HepG2 (cell line): ENCODE results near the gene USP10. TPM values are rescaled to one million over a fixed set of nuclear protein-coding genes. Genes with fewer than 3 reads are reported as not detected.
A peak's percentile ranks its signal among the peaks of the same experiment; 100 is the strongest.

Source experiments
- ATAC-seq: fragments of 200-7000 bp; cut with Tn5 transposase; 3 replicates; pipeline ENCODE4 v1.9.1; 2020; ENCODE audit warnings: mild to moderate bottlenecking, moderate library complexity
- BruUV-seq: library from RNA; stranded (reverse); fragments of 400-500 nt; replicated peaks from 2 replicates; lab custom pipeline; 2021; lab: Mats Ljungman, UMichigan
- CTCF ChIA-PET: fragments of 300-600 bp; formaldehyde crosslinking; extraction: SDS; loops from one replicate; lab custom pipeline; 2021; ENCODE audit warnings: low total read pairs, inconsistent platforms, low intra/inter-chr PET ratio; lab: Yijun Ruan, JAX
- POLR2A ChIA-PET: fragments of 350-600 bp; sonication (Branson Sonifier 250); formaldehyde crosslinking; loops from one replicate; lab custom pipeline; 2020; ENCODE audit warnings: antibody characterized with exemption, inconsistent platforms; lab: Yijun Ruan, JAX
- DNase-seq: peaks from one replicate; pipeline ENCODE4 v3.0.0-alpha.2; 2015; ENCODE audit warnings: low spot score
- FAIRE-seq: peaks from 3 replicates; lab custom pipeline; 2011; peaks lifted over from hg19 to GRCh38; lab: Jason Lieb, UNC
- H2AFZ ChIP-seq: one replicate; pipeline ENCODE4 v1.6.1; 2011; ENCODE audit warnings: low read length, inconsistent platforms
- H3K27ac ChIP-seq: fragments of 300-600 bp; 3 replicates; pipeline ENCODE4 v1.8.0; 2011; ENCODE audit warnings: mixed run types, mild to moderate bottlenecking, mixed read lengths, low read length, inconsistent platforms; ENCODE audit not compliant: insufficient read depth; ENCODE audit errors: extremely low read length
- H3K27me3 ChIP-seq, 2 experiments: fragments of 200-600 bp in 1 of 2; 2 replicates in 1 of 2; 3 replicates in 1 of 2; pipeline versions ENCODE4 v1.6.0 to v1.8.0; 2011; ENCODE audit warnings: low read length in 2 of 2, mild to moderate bottlenecking in 2 of 2, moderate library complexity in 2 of 2, inconsistent platforms in 1 of 2; ENCODE audit not compliant: insufficient read depth in 2 of 2, control insufficient read depth in 1 of 2
- H3K36me3 ChIP-seq, 2 experiments: fragments of 200-600 bp in 1 of 2; replicated peaks in 1 of 2; 2 replicates in 1 of 2; 3 replicates in 1 of 2; pipeline versions ENCODE4 v1.5.1 to v1.8.0; 2011; ENCODE audit warnings: low read length in 2 of 2, inconsistent platforms in 1 of 2; ENCODE audit not compliant: insufficient read depth in 2 of 2, control insufficient read depth in 1 of 2
- H3K4me1 ChIP-seq: 2 replicates; pipeline ENCODE4 v1.5.1; 2012; ENCODE audit warnings: low read length, inconsistent platforms; ENCODE audit not compliant: insufficient read depth
- H3K4me2 ChIP-seq: 2 replicates; pipeline ENCODE4 v1.6.0; 2011; ENCODE audit warnings: low read depth, low read length, inconsistent platforms
- H3K4me3 ChIP-seq, 3 experiments: fragments of 200-600 bp in 1 of 3; sonication (generic), shearing (Covaris generic) in 1 of 3; replicated peaks in 1 of 3; 2 replicates each; pipeline ENCODE4 v1.5.1; 2011 to 2016; ENCODE audit warnings: low read length in 3 of 3, inconsistent platforms in 2 of 3, low read depth in 2 of 3, mild to moderate bottlenecking in 2 of 3, control low read depth in 1 of 3, mixed read lengths in 1 of 3; ENCODE audit not compliant: insufficient read depth in 1 of 3
- H3K79me2 ChIP-seq: one replicate; pipeline ENCODE4 v1.6.1; 2011; ENCODE audit warnings: low read length, inconsistent platforms; ENCODE audit not compliant: insufficient read depth
- H3K9ac ChIP-seq: 2 replicates; pipeline ENCODE4 v1.6.0; 2011; ENCODE audit warnings: mild to moderate bottlenecking, low read depth, low read length, inconsistent platforms; ENCODE audit not compliant: insufficient read depth
- H3K9me3 ChIP-seq: 2 replicates; pipeline ENCODE4 v1.5.1; 2012; ENCODE audit warnings: mild to moderate bottlenecking, low read length
- H4K20me1 ChIP-seq: 2 replicates; pipeline ENCODE4 v1.6.0; 2011; ENCODE audit warnings: inconsistent platforms, mild to moderate bottlenecking, low read length, moderate library complexity; ENCODE audit not compliant: insufficient read depth
- AGO2 ChIP-seq: fragments of 200-400 bp; formaldehyde crosslinking; optimal IDR thresholded peaks from 2 replicates; pipeline ENCODE3; 2017; ENCODE audit warnings: mild to moderate bottlenecking, low read depth, low read length, moderate library complexity
- DNMT1 ChIP-seq: sonication (generic); formaldehyde crosslinking; IDR thresholded peaks from 2 replicates; pipeline ENCODE4 v1.5.1; 2020; ENCODE audit warnings: mild to moderate bottlenecking, missing genetic modification reagents
- HOXA3 ChIP-seq: sonication (generic); formaldehyde crosslinking; IDR thresholded peaks from 2 replicates; pipeline ENCODE4 v1.5.0; 2020; ENCODE audit warnings: missing genetic modification reagents
- NFE2L2 ChIP-seq: fragments of 150-350 bp; IDR thresholded peaks from 2 replicates; pipeline ENCODE4 v1.6.1; 2014; ENCODE audit warnings: low read length
- RBM22 ChIP-seq: fragments of 200-400 bp; formaldehyde crosslinking; optimal IDR thresholded peaks from 2 replicates; pipeline ENCODE3; 2017; ENCODE audit warnings: mild to moderate bottlenecking, low read length, moderate library complexity
- SMAD1 ChIP-seq: sonication (generic); formaldehyde crosslinking; IDR thresholded peaks from 2 replicates; pipeline ENCODE4 v1.4.0; 2020; ENCODE audit warnings: missing genetic modification reagents, low read depth, mild to moderate bottlenecking, borderline replicate concordance
- ZNF260 ChIP-seq: sonication (generic); formaldehyde crosslinking; IDR thresholded peaks from 2 replicates; pipeline ENCODE4 v1.4.0; 2020; ENCODE audit warnings: missing genetic modification reagents, low read depth, mild to moderate bottlenecking, borderline replicate concordance
- ZNF484 ChIP-seq: sonication (generic); formaldehyde crosslinking; IDR thresholded peaks from 2 replicates; pipeline ENCODE4 v1.5.1; 2020; ENCODE audit warnings: mild to moderate bottlenecking, low read depth, missing genetic modification reagents, borderline replicate concordance
- WGBS: methylation state at CpG from one replicate; pipeline ENCODE4 v1.1.6; 2017; ENCODE audit warnings: low lambda C conversion rate; 5-methylcytosine and 5-hydroxymethylcytosine counted together
- in situ Hi-C: cut with HindIII; loops from 2 replicates; pipeline ENCODE4 v1.10.0; 2017; ENCODE audit warnings: low pct_unique_long_range_greater_than_20kb; ENCODE audit not compliant: extremely low pct_ligation_motif_present
- intact Hi-C: fragments of 100-400 bp; cut with micrococcal nuclease; formaldehyde crosslinking; loops from one replicate; pipeline ENCODE4 v1.10.0; 2022; ENCODE audit not compliant: unreplicated experiment
- polyA plus RNA-seq, 8 experiments: library from polyadenylated mRNA; depleted of rRNA in 3 of 8; stranded (reverse) in 7 of 8; unstranded in 1 of 8; fragments of >200 nt; fragmentation: Illumina TruSeq in 4 of 8; extraction: Trizol in 4 of 8; gene quantifications; 2 replicates each; pipeline versions ENCODE4 v1.2.1 to v1.2.3, GENCODE V29; 2011 to 2016; ENCODE audit warnings: low read depth in 4 of 8, missing spikeins in 1 of 8, mixed read lengths in 1 of 8; ENCODE audit not compliant: insufficient read depth in 1 of 8
- total RNA-seq, 5 experiments: library from RNA; depleted of rRNA; stranded (reverse); fragments of >200 nt; fragmentation: Illumina TruSeq; extraction: Trizol; gene quantifications; 2 replicates each; pipeline ENCODE4 v1.2.3, GENCODE V29; 2016; ENCODE audit warnings: low read depth in 1 of 5
- TF ChIP-seq, protein P1 (sequence below): sonication (generic); formaldehyde crosslinking; IDR thresholded peaks from 2 replicates; pipeline ENCODE4 v1.5.1; 2020; ENCODE audit warnings: missing genetic modification reagents, mild to moderate bottlenecking, borderline replicate concordance

USP10 gene
- total and polyA plus RNA-seq, 2 of the 13 experiments (the other 11 are each of a cell fraction or from before 2014, with no cell fraction given), result 79.1 to 122 TPM

DNA sequence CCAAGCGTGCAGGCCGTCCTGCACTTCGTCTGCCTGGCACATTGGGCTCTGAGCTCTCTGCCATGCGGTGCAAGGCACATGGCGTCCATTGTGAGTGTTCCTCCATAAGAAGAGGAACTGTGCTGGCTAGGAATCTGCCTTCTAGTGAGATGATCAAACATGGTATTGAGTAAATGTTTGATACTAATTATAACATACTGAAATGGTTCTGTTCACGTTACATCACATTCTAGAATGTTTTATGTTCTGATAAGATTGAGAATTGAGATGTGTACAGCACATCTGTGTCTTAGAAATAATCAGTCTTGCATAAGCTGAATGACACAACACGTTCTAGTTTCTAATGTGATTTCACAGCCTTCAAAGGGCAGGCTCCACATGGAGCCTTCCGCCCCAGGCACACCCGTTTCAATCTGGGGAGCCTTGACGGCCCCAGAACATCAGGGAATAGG lies 42.9 kb downstream of the USP10 start:
- Histone ChIP-seq H3K9ac (no peak overlapping the region), H3K9me3 (no peaks in the 10 kb centered on the region), H3K27ac (no peak overlapping the region), H3K4me2 (no peak overlapping the region), H3K27me3 (no peaks in the 10 kb centered on the region), H3K4me3 (no peak overlapping the region), H3K4me1 (peaks cover 39% of the 10 kb centered on the region), H3K79me2 (peaks cover 81% of the 10 kb centered on the region), H4K20me1 (peaks cover 56% of the 10 kb centered on the region), H2AFZ (no peak overlapping the region), H3K36me3 (peaks cover 30 to 58% of the 10 kb centered on the region in 2 experiments)
- DNase-seq (no peak), FAIRE-seq (no peak), ATAC-seq (no peak)
- CTCF ChIA-PET, result no interaction called here
- intact Hi-C loops, result no loop called here
- 98% methylated on average over 10 of the region's 10 CpGs for WGBS
- in situ Hi-C loops, result no loop called here
- BruUV-seq, result no TSS peak
- POLR2A ChIA-PET, result no interaction called here
- TF ChIP-seq SMAD1 (CRISPR knock-in tag) (no peak), AGO2 (no peak), HOXA3 (no peak), ZNF260 (CRISPR knock-in tag) (no peak), NFE2L2 (no peak), ZNF484 (CRISPR knock-in tag) (no peak), DNMT1 (CRISPR knock-in tag) (no peak), RBM22 (peak; percentile 78)

DNA sequence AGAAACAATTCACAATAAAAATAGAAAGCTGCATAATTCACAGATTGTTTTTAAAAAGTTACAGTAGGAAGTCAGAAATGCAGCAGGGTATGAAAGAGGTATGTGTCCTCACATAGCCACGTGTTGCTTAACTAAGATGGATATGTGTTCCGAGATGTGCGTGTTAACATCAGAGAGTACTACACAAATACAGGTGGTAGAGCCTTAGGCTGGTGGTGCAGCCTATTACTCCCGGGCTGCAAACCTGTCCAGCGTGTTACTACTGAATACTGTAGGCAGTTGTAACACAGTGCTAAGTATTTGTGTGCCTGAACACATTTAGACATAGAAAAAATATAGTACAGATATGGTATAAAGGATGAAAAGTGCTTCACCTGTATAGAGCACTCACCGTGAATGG lies 46.4 kb downstream of the USP10 start:
- POLR2A ChIA-PET, result no interaction called here
- no peaks in the 10 kb centered on the region for H3K9me3 ChIP-seq
- no peak overlapping the region for H3K4me2 ChIP-seq
- peaks cover 5% of the 10 kb centered on the region for H3K4me1 ChIP-seq
- CTCF ChIA-PET, result no interaction called here
- intact Hi-C loops, result no loop called here
- TF ChIP-seq, protein P1, sequence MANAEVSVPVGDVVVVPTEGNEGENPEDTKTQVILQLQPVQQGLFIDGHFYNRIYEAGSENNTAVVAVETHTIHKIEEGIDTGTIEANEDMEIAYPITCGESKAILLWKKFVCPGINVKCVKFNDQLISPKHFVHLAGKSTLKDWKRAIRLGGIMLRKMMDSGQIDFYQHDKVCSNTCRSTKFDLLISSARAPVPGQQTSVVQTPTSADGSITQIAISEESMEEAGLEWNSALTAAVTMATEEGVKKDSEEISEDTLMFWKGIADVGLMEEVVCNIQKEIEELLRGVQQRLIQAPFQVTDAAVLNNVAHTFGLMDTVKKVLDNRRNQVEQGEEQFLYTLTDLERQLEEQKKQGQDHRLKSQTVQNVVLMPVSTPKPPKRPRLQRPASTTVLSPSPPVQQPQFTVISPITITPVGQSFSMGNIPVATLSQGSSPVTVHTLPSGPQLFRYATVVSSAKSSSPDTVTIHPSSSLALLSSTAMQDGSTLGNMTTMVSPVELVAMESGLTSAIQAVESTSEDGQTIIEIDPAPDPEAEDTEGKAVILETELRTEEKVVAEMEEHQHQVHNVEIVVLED (CRISPR knock-in tag), result no peak
- TF ChIP-seq RBM22, result peak; percentile 52
- WGBS, result 91% methylated on average over 6 of the region's 6 CpGs
- peaks cover 77% of the 10 kb centered on the region for H3K79me2 ChIP-seq
- H3K36me3 ChIP-seq, result peaks cover 27 to 71% of the 10 kb centered on the region in 2 experiments
- peaks cover 33% of the 10 kb centered on the region for H4K20me1 ChIP-seq
- in situ Hi-C loops, result loop anchor here (5.0 kb wide), 1 partner anchor 51 kb away; no protein-coding TSS in a partner anchor
- no peaks in the 10 kb centered on the region for H3K27me3 ChIP-seq
- no peak overlapping the region for H2AFZ ChIP-seq
- DNase-seq (no peak), FAIRE-seq (no peak), ATAC-seq (no peak; the same call in 2 of the 3 replicates)
- H3K27ac ChIP-seq, result no peak overlapping the region
- no peak overlapping the region for H3K4me3 ChIP-seq
- BruUV-seq, result TSS peak; percentile 18
- no peak overlapping the region for H3K9ac ChIP-seq
